VCaP (cell line): ENCODE results near the gene ZNF597.

Experiments
- H3K27ac ChIP-seq: fragments of 450-650 bp; 2 replicates; pipeline ENCODE4 v1.5.1; 2017
- TF ChIP-seq, protein P1 (sequence below): fragments of 450-650 bp; conservative IDR thresholded peaks from 2 replicates; pipeline ENCODE4 v1.5.1; 2017; ENCODE audit warnings: mild to moderate bottlenecking, moderate library complexity

The ZNF597 gene, protein sequence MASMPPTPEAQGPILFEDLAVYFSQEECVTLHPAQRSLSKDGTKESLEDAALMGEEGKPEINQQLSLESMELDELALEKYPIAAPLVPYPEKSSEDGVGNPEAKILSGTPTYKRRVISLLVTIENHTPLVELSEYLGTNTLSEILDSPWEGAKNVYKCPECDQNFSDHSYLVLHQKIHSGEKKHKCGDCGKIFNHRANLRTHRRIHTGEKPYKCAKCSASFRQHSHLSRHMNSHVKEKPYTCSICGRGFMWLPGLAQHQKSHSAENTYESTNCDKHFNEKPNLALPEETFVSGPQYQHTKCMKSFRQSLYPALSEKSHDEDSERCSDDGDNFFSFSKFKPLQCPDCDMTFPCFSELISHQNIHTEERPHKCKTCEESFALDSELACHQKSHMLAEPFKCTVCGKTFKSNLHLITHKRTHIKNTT

DNA sequence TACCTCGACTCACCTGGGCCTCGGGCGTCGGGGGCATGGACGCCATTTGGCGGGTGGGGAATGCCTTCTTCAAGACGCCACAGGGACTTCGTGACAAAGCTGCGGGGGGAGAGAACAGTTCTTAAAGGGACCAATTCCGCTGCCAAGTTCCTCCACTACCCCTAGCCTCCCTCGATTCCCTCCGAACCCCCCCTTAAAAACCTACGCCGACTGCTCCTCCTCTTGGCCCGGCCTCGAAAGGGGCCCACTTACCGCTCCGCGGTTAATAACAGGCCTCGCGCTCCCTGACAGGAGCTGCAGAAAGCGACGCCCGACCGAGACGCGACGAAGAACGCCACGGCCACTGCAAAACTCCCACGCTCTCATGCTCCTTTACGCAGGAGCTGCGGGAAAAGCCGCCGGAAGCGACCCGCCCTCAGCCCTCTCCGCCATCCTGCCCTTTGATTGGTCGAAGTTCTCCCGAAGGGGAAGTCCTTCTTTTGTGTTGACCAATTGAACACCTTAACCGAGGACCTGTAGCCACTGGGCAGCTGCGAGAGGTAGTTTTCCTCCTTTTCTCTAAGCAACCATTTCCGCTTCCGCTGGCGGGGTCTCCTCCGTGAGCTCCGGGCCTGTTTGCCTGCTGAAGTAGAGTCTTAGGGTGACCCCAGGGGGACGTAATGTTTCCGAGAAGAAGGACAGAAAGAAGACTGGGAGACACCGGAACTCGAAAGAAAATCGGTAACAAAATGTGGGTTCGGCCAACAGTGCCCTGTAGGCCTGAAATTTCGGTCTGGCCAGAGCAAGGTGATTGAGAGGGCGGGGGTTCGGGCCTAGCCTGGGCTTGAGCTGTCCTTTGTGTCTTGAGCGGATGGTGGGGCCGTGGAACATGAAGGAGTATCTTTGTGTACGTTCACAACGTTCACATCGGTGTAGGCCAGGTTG is at the start of gene ZNF597, which contains the start of gene NAA60:
Gene ZNF597 (minus strand): TSS at position 397 of the 924 bp plus-strand sequence. CDS start 351 bp downstream, at position 46.
Gene NAA60 (plus strand): TSS at position 573 of the 924 bp plus-strand sequence. CDS start 32,548 bp downstream, outside the sequence.
- no peak within 1 kb of the TSS for H3K27ac ChIP-seq
- TF ChIP-seq, protein P1, sequence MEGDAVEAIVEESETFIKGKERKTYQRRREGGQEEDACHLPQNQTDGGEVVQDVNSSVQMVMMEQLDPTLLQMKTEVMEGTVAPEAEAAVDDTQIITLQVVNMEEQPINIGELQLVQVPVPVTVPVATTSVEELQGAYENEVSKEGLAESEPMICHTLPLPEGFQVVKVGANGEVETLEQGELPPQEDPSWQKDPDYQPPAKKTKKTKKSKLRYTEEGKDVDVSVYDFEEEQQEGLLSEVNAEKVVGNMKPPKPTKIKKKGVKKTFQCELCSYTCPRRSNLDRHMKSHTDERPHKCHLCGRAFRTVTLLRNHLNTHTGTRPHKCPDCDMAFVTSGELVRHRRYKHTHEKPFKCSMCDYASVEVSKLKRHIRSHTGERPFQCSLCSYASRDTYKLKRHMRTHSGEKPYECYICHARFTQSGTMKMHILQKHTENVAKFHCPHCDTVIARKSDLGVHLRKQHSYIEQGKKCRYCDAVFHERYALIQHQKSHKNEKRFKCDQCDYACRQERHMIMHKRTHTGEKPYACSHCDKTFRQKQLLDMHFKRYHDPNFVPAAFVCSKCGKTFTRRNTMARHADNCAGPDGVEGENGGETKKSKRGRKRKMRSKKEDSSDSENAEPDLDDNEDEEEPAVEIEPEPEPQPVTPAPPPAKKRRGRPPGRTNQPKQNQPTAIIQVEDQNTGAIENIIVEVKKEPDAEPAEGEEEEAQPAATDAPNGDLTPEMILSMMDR, result no peak

DNA sequence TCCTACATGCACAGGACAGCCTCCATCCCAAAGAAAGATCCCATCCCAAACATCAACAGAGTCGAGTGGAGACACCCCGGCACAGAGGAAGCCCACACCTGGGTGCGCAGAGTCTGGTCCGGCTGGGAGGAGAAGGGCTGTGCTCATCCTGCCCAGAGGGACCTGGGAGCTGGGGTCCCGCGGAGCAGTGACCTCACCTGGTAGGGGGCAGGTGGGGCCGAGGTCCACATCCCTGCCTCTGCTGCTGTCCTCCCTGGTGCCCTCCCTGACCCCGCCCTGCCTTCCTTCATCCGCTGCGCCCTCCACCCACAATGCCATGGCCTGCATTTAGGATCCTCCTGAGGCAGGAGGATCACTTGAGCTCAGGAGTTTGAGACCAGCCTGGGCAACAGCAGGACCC is 49.1 kb upstream of the ZNF597 start:
- H3K27ac ChIP-seq, result no peak overlapping the region
- TF ChIP-seq, protein P1, result no peak

DNA sequence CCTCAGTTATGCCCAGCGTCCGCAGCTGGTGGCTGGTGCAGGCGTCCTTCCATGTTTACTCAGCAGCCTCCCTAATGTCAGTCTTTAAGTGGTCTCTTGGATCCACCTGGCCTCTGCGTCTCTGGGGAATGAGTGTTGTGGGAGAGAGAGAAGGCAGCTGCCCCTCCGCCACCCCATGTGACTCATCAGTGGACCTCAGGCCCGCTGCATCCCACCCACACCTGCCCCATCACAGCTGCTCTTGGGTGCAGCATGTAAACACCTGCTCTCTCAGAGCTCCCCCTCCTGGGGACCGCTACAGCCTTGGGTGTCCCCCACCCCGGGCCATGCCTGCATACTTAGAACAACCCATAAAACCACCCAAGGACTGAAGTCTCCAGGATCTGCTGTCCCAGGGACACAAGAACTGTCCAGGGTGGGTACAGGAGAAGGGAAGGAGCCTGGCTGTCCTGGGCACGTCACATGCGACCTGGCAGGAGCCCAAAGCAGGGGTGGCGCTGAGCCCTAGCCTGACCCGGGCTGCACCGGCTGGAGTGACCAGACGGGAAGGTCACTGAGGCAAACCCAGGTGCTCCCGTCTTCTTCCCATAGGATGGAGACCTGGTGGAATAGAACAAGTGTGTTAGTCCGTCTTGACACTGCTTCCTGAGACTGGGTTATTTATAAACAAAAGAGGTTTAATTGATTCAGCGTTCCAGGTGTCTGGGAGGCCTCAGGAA is 47.8 kb upstream of the ZNF597 start:
- TF ChIP-seq, protein P1, result no peak
- no peak overlapping the region for H3K27ac ChIP-seq

DNA sequence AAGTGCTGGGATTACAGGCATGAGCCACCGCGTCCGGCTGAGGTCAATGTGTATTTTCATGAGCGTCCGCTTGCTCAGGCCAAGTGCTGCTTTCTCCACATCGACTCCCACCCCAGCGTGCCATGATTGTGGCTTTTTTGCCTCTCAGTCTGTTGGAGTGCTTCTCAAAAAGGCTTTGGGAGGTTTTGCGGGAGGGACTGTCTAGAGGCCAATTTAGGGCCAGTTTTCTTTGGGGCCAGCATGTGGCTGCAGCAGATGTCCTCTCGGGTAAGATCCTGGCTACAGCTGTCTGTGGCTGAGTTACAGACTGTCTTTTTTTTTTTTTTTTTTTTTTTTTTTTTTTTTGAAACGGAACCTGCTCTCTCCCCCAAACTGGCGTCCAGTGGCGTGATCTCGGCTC is 45.5 kb upstream of the ZNF597 start:
- no peak overlapping the region for H3K27ac ChIP-seq
- TF ChIP-seq, protein P1, result no peak

DNA sequence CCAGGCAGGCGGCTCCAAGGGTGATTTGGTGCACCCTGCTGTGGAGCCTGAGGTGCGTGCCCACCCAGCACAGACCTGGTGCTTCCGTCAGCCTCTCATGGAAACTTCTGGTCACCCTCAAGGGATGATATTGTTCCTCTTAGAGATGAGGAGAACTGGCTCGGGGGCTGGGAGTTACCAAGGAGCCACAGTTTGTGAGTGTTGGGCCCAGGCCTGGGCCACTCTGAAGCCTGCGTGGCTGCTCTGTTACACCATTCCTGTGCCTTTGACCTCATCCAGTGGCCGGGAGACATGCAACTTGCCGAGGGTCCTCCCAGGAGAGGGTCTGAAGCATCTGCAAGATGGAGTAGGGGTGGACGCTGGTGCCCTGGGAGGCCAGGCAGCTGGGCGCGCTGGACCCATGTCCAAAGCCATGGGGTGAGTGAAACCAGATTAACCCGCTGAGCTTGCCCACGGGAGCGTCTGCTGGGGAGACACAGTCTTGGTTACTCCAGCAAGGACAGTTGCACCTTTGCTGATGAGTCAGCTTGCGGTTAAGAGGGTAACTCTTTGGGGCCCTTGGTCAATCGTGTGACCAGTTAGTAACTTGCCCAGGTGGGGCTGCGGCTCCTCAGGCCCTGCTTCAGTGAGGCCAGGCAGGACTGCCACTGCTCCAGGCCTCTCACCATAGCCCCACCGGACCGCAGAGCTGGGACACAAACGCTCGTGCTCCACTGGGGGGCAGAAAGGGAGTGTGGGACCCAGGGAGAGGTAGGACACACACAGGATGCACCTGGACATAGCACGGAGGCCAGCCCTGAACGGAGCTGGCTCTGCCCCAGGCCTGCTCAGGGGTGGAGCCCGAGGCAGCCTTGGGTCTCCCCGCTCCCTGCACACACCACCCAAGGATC is 44.5 kb upstream of the ZNF597 start:
- TF ChIP-seq, protein P1, result no peak
- H3K27ac ChIP-seq, result no peak overlapping the region

DNA sequence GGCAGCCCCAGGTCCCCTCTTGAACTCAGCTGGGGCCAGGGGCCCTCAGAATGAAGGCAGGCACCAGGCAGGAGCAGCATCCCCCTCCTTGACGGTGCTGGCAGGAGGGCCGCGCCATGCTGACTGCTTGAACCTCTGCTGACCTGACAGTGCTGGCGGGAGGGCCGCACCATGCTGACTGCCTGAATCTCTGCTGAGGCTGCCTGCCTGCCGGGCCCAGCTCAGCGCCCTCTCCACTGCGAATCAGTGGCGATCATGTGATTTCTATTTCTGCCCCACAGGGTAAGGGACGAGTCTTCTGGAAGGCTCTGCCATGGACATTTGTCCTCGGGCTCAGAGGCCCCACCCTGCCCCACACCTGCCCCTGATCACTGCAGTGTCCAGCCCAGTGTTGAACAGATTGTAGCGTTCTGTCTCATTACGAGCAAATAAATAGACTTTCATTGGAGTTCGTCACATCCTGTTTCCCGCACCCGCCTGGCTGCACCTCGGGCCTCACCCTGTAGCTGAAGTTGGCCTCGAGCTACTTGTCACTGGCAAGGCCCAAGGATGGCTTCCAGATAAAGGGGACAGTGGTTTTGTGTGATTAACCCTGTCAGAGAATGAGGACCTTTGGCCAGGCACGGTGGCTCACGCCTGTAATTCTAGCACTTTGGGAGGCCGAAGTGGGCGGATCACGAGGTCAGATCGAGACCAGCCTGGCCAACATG is 43.4 kb upstream of the ZNF597 start:
- TF ChIP-seq, protein P1, result no peak
- H3K27ac ChIP-seq, result no peak overlapping the region
